HL-60/S4 treated with retinoic acid at 250 ng/mL for 4 days and 3 days (cell line): ENCODE data around the gene ETS1.

ENCODE experiments used
- in situ Hi-C: fragments of 300-500 bp; cut with MboI; formaldehyde crosslinking; loops from 2 replicates; pipeline ENCODE4 v1.7.0; 2022; ENCODE audit warnings: low sequenced_read_pairs

ETS1 gene

DNA sequence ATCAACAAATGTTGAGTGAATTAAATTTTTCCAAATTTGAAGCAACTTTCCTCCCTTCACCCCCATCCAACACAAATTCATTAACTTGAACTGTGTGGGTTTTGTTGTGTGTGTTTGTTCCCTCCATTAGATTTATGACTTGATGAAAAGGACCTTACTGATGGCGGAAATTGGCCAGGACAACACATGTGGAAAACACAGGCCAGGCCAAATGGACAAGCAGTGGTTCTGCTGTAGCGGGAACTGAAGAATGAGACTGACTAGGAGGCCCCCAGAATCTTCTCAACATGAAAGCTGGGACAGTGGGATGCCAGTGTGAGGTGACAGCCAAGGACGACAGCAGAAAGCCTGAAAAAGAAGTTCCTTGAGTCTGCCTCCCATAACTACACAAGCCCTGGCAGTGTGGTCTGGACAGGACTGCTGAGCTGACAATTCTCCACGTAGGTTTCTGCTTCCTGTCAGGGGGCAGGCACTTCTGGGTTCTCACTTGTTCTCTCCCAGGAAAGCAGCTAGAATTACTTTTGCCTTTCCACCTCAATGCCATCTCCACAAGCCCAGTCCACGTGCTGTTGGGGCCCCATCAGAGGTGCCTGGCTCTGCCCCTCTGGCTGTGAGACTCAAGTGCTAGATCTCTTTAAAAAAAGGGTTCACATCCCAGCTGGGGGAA lies 94.3 kb downstream of the ETS1 start:
- in situ Hi-C loops = no loop called here

DNA sequence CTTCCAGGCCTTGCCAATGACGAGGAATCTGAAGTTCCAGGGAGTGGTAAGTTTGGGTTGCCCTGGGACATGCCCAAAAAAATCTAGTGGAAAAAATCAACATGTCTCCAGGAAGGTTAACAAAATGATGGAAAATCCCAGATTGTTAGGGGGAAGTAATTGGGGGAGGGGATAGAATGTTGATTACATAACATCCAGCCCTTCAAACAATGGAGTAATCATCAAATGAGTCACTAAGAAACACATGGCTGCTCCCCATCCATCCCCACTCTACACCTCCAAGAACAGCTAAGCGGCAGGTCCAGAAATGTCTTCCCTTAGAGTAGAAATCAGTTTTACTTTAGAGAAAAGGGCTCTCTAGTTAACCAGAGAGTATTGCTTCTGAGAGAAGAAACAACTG lies 94.9 kb downstream of the ETS1 start:
- in situ Hi-C loops = no loop called here

DNA sequence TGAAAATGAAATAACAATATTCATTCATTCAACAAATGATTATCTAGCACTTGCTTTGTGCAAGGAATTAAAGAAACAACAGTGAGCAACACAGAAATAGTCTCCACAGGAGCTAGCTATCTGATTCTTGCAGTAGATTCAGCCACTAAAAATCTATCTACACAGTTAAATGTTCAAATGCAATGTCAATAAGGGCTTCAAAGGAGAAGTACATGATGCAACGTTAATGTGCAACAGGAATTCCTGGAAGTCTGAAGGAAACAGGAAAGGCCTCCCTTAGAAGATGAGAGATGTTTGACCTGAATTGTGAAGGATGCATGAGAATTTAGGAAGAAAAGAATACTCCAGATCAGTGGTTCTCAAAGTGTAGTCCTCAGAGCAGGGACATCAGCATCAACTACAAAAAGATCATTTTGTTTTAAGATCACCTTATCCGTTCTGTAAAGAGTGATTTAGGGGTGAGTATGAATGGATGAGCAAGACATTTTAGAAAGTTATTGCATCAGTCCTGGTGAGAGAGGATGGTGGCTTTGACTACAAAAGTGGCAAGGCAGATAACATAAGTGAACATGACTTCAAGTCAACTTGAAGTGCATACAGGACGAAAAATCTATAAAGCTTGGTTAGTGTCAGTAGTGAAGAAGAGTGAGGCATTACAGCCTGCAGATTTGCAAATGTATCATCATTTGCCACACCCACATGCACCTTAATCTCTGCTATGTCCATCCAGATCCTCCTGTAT lies 96.0 kb downstream of the ETS1 start:
- in situ Hi-C loops = no loop called here

DNA sequence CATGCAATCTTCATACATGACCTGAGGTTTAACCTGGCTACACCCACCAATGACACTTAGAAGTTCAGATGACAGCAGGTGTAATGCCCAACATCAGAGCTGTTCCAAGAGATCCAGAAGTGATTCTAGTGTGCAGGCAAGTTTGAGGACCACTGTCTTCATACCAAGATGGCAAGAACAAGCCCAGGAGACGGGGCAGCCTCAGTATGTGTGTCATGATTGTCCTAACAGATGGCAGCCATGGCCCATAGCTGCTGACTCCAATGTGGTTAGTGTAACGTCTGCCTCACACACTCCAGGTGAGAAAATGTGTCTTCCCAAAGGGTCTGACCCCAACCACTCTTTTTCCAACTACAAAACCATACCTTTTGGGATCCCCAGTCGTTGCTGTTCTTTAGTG lies 97.3 kb downstream of the ETS1 start:
- in situ Hi-C loops = no loop called here

DNA sequence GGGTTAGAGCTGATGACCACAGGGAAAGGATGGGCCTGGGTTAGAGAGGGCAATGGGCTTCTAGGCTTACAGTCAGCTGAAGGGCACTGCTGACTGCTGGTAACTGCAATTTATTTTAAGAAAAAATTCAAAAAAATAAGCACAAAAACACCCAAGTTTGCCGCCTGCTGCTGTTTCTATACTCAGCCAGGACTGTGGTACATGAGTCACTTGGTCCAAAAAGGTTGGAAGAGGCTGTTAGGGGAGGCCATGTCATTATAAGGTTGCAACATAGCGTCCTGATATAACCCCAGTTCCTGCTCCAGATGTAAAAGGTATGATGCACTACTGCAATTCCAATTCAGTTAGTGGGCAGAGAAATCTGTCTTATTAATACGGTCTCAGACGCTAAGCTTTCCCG lies 98.9 kb downstream of the ETS1 start:
- in situ Hi-C loops = no loop called here

DNA sequence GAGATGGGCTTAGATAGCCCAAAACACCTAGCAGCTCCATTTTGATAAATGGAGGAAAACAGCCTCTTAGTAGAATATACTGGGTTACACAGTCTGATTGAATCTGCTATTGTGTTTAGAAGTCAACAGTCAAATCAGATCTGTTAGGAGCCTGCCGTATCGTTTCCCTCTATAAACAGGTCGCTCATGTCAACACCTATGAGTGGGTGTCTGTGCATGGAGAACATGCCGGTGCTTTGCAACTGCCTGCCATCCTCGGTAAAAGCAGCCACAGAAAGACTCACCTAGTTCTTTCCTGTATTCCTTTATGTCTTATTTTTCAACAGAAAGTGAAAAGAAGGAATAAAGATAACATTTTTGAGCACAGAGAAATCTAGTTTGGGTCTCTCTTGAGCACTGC lies 99.4 kb downstream of the ETS1 start:
- in situ Hi-C loops = no loop called here

DNA sequence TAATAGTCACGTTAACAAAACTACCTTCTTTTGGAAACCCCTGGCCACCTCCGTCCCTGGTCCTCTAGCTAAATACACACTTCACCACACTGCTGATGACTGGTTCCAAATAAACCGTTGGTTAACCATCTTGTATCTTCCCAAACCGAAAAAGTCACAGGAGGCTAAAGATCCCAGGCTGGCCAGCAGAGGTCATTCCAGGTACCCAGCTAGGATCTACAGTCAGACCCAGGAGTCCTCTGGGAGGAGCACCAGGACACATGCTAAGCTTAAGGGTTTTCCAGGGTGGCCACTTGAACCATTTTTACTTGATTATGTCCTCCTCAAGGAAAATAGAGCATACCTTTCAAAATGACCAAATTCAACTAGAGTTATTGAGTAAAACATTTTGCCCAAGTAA lies 103.2 kb downstream of the ETS1 start:
- in situ Hi-C loops = no loop called here

DNA sequence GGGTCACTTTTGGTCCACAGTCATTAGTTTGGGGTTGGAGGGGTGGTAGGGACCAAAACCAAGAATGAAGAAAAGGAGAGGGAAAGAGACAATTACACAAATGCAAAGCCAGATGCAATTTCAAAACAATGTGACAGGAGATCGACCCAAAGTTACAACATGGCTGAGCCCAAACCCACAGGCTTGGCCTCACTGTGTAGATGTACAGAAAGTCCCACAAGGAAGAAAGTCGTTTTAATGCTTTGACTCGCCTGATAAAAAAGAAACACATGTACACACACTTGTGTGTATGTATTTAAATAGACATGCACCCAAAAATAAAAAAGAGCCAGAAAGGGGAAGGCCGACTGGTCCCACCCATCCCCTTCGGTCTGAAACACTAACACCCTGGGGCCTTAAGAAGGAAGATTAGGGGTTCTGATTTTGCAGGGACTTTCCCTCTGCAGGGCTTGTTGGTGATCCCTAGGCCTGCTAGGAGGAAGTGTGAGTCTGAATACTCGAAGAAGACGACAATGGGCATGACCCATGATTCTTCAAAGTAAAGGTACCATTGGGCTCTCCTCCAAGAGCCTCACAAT lies 104.1 kb downstream of the ETS1 start:
- in situ Hi-C loops = no loop called here

DNA sequence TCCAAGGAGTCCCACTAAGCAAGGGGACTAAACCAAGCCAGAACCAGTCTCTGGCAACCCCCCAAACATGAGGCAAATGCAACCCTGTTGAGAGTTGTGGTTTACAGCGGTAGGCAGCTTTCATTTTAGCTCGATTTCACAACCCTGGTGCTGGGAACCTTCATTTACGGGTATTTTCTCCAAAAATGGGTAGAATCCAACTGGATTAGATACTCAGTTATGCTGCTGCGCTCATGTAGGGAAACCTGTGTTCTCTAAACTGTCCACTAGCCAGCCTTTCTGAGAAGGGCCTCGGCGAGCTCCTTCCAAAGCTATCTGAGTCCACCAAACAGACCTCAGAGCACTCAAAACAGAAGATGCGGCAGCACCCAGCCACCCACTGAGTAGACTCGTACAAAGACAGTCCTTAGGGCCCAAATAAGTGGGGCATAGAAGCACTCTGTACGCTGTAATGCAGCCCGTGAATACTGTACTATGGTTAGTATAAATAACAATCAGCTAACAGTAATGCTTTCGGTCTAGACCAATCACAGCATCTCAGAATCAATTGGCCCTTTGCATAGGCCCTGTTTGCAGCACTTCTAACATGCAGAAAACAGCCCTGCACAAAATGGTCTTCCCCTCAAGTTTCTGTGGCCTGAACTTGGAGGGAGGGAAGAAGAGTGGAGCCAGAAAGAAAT lies 104.7 kb downstream of the ETS1 start:
- in situ Hi-C loops = no loop called here

DNA sequence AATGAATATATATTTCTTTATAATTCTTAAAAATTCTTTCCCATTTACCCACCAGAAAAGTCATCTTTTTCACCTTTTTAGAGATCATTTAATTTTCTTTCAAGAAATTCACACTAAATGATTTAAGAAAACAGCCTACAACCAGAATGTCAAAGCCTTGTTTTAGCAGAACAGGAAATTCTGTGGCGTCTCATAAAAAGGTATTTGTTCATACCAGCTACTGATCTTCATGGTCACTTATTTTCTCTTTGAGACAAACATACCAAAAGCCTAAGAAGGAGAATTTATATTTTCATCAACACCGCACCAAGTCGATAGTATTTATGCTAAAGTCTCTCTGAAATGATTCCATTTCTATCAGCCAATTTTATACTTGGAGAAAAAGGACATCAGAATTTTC lies 105.3 kb downstream of the ETS1 start:
- in situ Hi-C loops = no loop called here

DNA sequence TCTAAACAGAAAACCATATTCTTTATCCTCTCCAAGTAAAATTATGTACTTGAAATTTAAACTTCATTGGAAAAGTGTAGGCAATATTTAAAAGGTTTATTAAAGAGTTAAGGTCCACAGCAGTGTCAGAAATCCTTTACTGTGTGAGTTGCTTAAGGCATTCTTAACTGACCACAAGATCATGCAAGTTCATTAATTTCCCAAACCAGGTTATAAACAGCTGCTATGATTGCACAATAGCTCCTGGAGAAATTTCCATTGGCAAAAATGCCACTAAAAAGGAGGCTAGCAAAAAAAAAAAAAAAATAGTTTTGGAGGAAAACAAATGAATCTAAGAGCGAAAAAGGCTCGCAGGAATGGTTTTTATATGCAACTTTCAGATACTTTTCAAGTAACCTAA lies 106.2 kb downstream of the ETS1 start:
- in situ Hi-C loops = no loop called here

DNA sequence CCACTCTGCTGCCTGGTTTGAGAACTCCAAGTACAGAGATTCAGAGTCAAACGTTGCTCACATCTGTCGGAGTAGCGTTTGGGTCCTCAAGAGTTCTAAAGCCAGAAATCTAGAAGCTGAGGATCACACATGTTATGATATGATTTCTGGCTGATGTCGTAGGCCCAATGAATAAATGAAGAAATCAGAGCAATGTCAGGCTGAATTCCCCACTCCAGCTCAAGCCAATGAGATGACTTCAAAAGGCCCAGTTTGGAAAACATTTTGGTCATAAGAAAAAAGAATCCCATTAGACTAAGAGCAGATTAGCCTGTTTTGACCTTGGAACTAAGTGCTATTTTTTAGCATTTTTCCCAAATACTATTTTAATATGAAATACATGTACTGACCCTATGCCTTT lies 106.7 kb downstream of the ETS1 start:
- in situ Hi-C loops = no loop called here

DNA sequence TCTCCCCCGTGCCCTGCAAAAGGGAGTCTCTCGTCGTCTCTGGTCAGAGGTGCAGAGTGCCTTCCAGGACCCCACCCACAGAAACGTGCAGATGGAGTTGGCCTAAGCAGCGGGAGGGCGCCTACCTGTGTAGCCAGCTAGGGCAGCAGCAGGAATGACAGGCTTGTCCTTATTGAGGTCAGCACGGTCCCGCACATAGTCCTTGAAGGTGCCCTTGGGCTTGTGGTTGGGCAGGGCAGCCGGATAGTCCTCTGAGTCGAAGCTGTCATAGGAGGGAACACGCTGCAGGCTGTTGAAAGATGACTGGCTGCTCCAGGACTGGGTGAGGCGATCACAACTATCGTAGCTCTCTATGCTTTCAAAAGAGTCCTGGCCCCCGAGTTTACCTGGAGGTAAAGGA lies 107.3 kb downstream of the ETS1 start:
- in situ Hi-C loops = no loop called here

DNA sequence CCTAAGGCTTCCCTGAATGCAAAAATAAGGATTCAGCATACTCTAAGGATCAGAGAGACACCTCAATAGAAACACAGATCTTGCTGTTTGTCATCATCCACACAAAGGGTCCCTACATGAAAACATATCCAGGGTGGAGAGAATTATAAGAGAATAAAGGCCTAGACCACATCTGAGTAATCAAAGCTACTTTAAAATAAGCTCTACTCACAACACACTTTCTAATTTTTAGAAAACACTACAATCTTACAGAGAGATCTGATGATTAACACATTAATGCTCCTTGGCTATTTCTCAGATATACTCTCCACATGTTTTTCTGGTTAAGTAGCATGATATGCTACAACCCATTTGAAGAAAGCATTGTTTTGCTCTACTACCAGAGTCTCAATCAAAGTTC lies 108.2 kb downstream of the ETS1 start:
- in situ Hi-C loops = no loop called here

DNA sequence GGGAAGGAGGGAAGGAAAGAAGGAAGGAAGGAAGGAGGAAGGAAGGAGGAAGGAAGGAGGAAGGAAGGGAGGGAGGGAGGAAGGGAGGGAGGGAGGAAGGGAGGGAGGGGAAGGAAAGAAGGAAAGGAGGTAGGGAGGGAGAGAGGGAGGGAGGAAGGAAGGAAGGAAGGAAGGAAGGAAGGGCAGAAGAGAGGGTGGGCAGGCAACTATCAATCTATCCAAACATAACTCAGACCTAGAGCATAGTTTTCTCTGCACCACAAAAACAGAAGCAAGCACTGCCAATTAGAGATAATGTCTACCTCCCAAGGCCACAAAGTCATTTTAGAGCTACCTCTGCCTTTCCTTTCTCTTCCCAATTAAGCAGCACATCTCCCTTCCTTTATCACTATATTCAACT lies 109.1 kb downstream of the ETS1 start:
- in situ Hi-C loops = no loop called here

DNA sequence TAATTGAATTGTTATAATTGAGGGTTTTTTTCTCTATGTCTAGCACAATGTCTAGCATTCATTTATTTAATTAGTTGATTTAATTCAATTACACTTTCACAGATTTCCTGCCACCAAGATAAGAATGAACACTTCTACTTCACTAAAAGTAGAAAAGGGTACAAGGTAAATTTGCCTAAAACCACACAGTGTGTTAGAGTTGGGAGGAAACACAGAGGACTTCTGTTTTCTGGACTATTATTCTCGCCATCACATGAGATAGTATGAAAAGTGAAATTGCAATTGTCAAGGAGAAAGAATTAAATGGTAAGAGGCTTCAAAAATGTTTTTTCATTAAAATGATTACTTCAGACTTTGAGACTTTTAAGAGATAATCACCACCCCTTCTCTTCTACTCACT lies 109.5 kb downstream of the ETS1 start:
- in situ Hi-C loops = no loop called here

DNA sequence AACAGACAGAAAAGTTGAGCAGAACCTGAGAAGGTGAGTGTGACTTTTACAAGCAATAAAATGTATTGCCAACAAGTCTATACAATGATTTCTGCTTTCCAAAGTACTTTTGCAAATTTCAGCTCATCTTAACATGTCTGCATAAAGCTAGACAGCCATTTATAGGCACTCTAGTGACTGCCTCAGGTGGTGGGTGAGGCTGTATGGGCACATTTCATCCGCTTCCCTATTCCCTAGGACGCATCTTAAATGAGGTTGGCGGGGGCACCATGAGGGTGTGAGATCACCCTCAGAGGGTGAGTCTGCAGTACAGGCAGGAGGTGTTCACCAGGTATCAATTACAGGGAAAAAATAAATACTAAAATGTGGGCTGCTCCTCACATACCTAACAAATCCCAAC lies 110.1 kb downstream of the ETS1 start:
- in situ Hi-C loops = no loop called here

DNA sequence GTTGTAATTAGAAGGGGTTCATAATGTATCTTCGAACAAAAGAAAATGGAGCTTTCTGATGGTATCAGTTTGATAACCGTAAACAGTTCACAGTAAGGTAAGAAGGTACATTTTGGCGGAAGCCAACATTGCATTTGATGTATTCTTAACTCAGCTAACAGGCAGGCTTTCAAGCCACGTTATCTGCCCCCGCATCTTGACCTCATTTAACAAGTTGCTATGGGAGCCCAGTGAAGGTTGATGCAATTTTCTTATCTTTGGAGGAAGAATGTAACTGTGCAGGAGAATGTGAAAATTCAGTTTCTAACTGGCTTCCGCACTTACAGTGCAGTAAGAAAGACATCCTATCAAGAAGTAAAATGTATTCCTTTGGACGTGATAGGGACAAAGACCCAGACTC lies 110.6 kb downstream of the ETS1 start:
- in situ Hi-C loops = no loop called here

DNA sequence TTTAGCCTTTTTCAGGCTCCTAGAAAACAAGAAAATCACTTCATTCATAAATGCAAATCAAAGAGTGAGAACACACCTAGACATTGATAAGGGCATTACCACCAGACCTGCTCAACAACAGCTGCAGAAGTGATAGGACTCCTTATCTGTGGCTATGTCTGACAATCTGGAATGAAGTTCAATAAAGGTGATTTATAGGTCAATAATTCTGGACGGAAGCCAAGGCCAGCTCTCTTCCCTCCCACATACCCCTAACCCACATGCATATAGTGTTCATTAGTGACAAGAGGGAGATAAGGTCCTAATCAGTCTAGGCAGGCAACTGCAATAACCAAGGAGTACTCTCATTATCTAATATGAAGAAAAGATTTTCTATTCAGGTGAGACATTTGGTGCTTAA lies 111.3 kb downstream of the ETS1 start:
- in situ Hi-C loops = no loop called here

DNA sequence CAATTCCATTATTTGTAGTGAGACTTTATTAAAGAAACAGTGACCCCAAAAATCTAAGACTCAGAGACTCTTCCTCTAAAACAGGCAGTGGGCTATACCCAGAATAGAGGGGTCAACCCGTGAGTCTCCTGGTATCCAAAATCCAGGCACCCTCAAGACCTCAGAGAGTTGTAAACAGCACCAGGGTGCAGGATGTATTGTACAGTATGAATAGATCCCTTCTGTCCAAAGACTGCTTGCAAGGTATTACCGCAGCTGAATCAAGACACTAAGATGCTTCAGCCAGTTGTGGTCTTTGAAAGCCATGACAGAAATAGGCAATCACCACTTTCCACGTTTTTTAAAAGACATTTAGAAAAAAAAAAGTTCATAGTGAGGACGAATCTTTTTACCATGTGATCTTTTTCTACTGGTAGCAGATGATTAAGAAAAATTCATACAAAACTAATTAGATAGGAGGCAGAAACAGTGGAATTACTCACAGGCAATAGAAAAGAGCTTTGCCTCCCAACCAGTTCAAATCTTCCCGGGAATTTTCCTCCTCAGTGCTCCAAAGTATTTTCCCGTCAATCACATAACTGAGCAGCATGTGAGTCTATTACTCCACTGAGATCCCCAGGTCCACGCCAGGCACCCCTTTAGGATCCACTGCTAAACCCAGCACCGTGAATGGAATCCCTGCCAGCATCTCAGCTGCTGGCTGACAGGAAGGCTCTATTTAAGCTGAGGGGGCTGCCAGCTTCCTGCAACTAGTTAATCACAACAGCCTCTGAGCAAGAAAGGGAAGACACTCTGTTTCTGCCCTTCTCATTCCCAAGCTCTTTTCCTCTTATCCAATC lies 113.1 kb downstream of the ETS1 start:
- in situ Hi-C loops = no loop called here

DNA sequence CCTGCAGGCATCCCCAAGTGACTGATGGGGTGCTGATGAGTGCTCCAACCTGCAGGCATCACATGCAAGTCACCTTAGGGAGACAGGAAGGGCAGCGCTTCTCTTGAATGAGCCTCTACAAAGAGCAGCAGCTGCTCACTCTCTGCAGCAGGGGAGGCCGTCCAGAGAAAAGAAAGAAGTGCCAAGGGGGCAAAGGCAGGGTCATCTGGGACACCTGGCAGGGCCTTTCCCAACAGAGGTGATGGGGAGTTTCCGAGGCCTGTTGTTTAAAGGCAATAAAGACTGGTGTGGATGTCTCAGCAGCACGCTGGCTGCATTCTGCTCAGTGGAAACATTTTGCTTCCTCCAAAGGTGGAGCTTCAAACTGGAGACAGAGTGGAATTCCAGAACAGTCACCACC lies 113.7 kb downstream of the ETS1 start:
- in situ Hi-C loops = no loop called here
